ENCODE results near the gene TAS2R10.

Gene TAS2R10

GRCh38 chr12:10807186-10807585 lies 19.0 kb downstream of the TAS2R10 start, which contains the start of gene TAS2R8:
TSS of gene TAS2R8 (minus strand) at chr12:10807286. CDS start at chr12:10806980, 306 bp downstream.
- Histone ChIP-seq H2BK15ac (ENCODE audit: low read length) (no peak within 1 kb of the TSS), H3K36me3 (replicated peaks in 1 of 2; ENCODE audit: control insufficient read depth in 2 of 2, insufficient read depth in 2 of 2, low read length in 2 of 2) (no peaks in the 10 kb centered on the region), H2BK12ac (ENCODE audit: low read length) (no peak within 1 kb of the TSS), H3K79me1 (ENCODE audit: low read depth, low read length) (no peaks in the 10 kb centered on the region), H3K4ac (ENCODE audit: low read length) (no peak within 1 kb of the TSS), H4K91ac (ENCODE audit: low read depth, low read length, poor library complexity) (no peak within 1 kb of the TSS), H3K14ac (ENCODE audit: low read length) (no peak within 1 kb of the TSS), H3K27ac (replicated peaks; ENCODE audit: low read length) (no peak within 1 kb of the TSS), H3K27me3 (ENCODE audit: control insufficient read depth in 3 of 3, insufficient read depth in 3 of 3, low read depth in 1 of 3, low read length in 3 of 3) (no peaks in the 10 kb centered on the region), H3K9ac (ENCODE audit: low read depth, low read length, poor library complexity) (no peak within 1 kb of the TSS), H2BK120ac (ENCODE audit: low read depth, low read length) (no peak within 1 kb of the TSS), H3K23ac (ENCODE audit: low read depth, low read length, poor library complexity) (no peak within 1 kb of the TSS), H2BK5ac (ENCODE audit: low read length) (no peak within 1 kb of the TSS), H3K4me2 (ENCODE audit: insufficient read depth, low read length, poor library complexity, severe bottlenecking) (no peak within 1 kb of the TSS), H3K4me1 (ENCODE audit: control insufficient read depth in 2 of 2, insufficient read depth in 1 of 2, low read depth in 1 of 2, low read length in 2 of 2) (peaks cover 4 to 6% of the 10 kb centered on the region in 2 donors), H4K8ac (ENCODE audit: low read depth, low read length) (no peak within 1 kb of the TSS), H3K4me3 (ENCODE audit: low read length in 2 of 2) (no peak within 1 kb of the TSS), H3K9me3 (replicated peaks in 1 of 2; ENCODE audit: control insufficient read depth in 2 of 2, insufficient read depth in 1 of 2, low read depth in 1 of 2, low read length in 2 of 2) (no peaks in the 10 kb centered on the region), H3K18ac (ENCODE audit: low read length) (no peak within 1 kb of the TSS), H2AFZ (ENCODE audit: low read length) (no peak within 1 kb of the TSS), H2AK5ac (ENCODE audit: low read depth, low read length) (no peak within 1 kb of the TSS)
- no peak for DNase-seq (ENCODE audit: low spot score)
- WGBS, 2 donors (ENCODE audit: extremely low coverage in 2 of 2, insufficient read length in 2 of 2, insufficient replicate concordance in 1 of 2): no CpG with 5 or more reads among the region's 1 CpG

- H4K91ac ChIP-seq (ENCODE audit: low read depth, low read length, poor library complexity): no peak within 1 kb of the TSS
- no peak within 1 kb of the TSS for H3K27ac ChIP-seq (replicated peaks; ENCODE audit: low read length)
- no peaks in the 10 kb centered on the region for H3K9me3 ChIP-seq (replicated peaks in 1 of 2; ENCODE audit: control insufficient read depth in 2 of 2, insufficient read depth in 1 of 2, low read depth in 1 of 2, low read length in 2 of 2)
- no peak within 1 kb of the TSS for H2AFZ ChIP-seq (ENCODE audit: low read length)
- peaks cover 0 to 7% of the 10 kb centered on the region in 2 donors for H3K4me1 ChIP-seq (ENCODE audit: control insufficient read depth in 2 of 2, insufficient read depth in 1 of 2, low read depth in 1 of 2, low read length in 2 of 2)
- no peak within 1 kb of the TSS for H4K8ac ChIP-seq (ENCODE audit: low read depth, low read length)
- H3K4me2 ChIP-seq (ENCODE audit: insufficient read depth, low read length, poor library complexity, severe bottlenecking): no peak within 1 kb of the TSS
- DNase-seq (ENCODE audit: low spot score): peak; percentile 5
- no peak within 1 kb of the TSS for H2BK120ac ChIP-seq (ENCODE audit: low read depth, low read length)
- no peaks in the 10 kb centered on the region for H3K36me3 ChIP-seq (replicated peaks in 1 of 2; ENCODE audit: control insufficient read depth in 2 of 2, insufficient read depth in 2 of 2, low read length in 2 of 2)
- H2BK5ac ChIP-seq (ENCODE audit: low read length): no peak within 1 kb of the TSS
- H3K79me1 ChIP-seq (ENCODE audit: low read depth, low read length): no peaks in the 10 kb centered on the region
- H3K27me3 ChIP-seq (ENCODE audit: control insufficient read depth in 3 of 3, insufficient read depth in 3 of 3, low read depth in 1 of 3, low read length in 3 of 3): no peaks in the 10 kb centered on the region
- no peak within 1 kb of the TSS for H3K23ac ChIP-seq (ENCODE audit: low read depth, low read length, poor library complexity)
- no peak within 1 kb of the TSS for H3K4ac ChIP-seq (ENCODE audit: low read length)
- no peak within 1 kb of the TSS for H3K4me3 ChIP-seq (ENCODE audit: low read length in 2 of 2)
- no peak within 1 kb of the TSS for H2BK15ac ChIP-seq (ENCODE audit: low read length)
- no peak within 1 kb of the TSS for H2BK12ac ChIP-seq (ENCODE audit: low read length)
- no peak within 1 kb of the TSS for H3K18ac ChIP-seq (ENCODE audit: low read length)
- WGBS, 2 donors (ENCODE audit: extremely low coverage in 2 of 2, insufficient read length in 2 of 2, insufficient replicate concordance in 1 of 2): no CpG with 5 or more reads among the region's 4 CpGs
- H2AK5ac ChIP-seq (ENCODE audit: low read depth, low read length): no peak within 1 kb of the TSS
- no peak within 1 kb of the TSS for H3K9ac ChIP-seq (ENCODE audit: low read depth, low read length, poor library complexity)
- H3K14ac ChIP-seq (ENCODE audit: low read length): no peak within 1 kb of the TSS
Observed at GRCh38 chr12:10802587-10802986, 23.6 kb downstream of the TAS2R10 start, which contains the start of gene TAS2R7. TSS of gene TAS2R7 (minus strand) at chr12:10802627. CDS start at chr12:10802570, 57 bp downstream.

GRCh38 chr12:10801741-10802140 lies 24.4 kb downstream of the TAS2R10 start:
- Histone ChIP-seq H3K4me2 (ENCODE audit: insufficient read depth, low read length, poor library complexity, severe bottlenecking) (no peak overlapping the region), H3K4me1 (ENCODE audit: control insufficient read depth in 2 of 2, insufficient read depth in 1 of 2, low read depth in 1 of 2, low read length in 2 of 2) (peaks cover 0 to 7% of the 10 kb centered on the region in 2 donors), H3K79me1 (ENCODE audit: low read depth, low read length) (no peaks in the 10 kb centered on the region), H3K14ac (ENCODE audit: low read length) (no peak overlapping the region), H3K9me3 (replicated peaks in 1 of 2; ENCODE audit: control insufficient read depth in 2 of 2, insufficient read depth in 1 of 2, low read depth in 1 of 2, low read length in 2 of 2) (no peaks in the 10 kb centered on the region), H2BK5ac (ENCODE audit: low read length) (no peak overlapping the region), H3K18ac (ENCODE audit: low read length) (no peak overlapping the region), H2AK5ac (ENCODE audit: low read depth, low read length) (no peak overlapping the region), H3K23ac (ENCODE audit: low read depth, low read length, poor library complexity) (no peak overlapping the region), H3K27ac (replicated peaks; ENCODE audit: low read length) (no peak overlapping the region), H4K8ac (ENCODE audit: low read depth, low read length) (no peak overlapping the region), H2AFZ (ENCODE audit: low read length) (no peak overlapping the region), H3K9ac (ENCODE audit: low read depth, low read length, poor library complexity) (no peak overlapping the region), H2BK15ac (ENCODE audit: low read length) (no peak overlapping the region), H3K27me3 (ENCODE audit: control insufficient read depth in 3 of 3, insufficient read depth in 3 of 3, low read depth in 1 of 3, low read length in 3 of 3) (no peaks in the 10 kb centered on the region), H3K36me3 (replicated peaks in 1 of 2; ENCODE audit: control insufficient read depth in 2 of 2, insufficient read depth in 2 of 2, low read length in 2 of 2) (no peaks in the 10 kb centered on the region), H3K4me3 (ENCODE audit: low read length in 2 of 2) (no peak overlapping the region), H3K4ac (ENCODE audit: low read length) (no peak overlapping the region), H2BK120ac (ENCODE audit: low read depth, low read length) (no peak overlapping the region), H4K91ac (ENCODE audit: low read depth, low read length, poor library complexity) (no peak overlapping the region), H2BK12ac (ENCODE audit: low read length) (no peak overlapping the region)
- DNase-seq (ENCODE audit: low spot score): no peak
- WGBS, 2 donors (ENCODE audit: extremely low coverage in 2 of 2, insufficient read length in 2 of 2, insufficient replicate concordance in 1 of 2): no CpG with 5 or more reads among the region's 5 CpGs

GRCh38 chr12:10794222-10794621 lies 31.9 kb downstream of the TAS2R10 start:
- Histone ChIP-seq H3K4me3 (ENCODE audit: low read length in 2 of 2) (no peak overlapping the region), H3K9me3 (replicated peaks in 1 of 2; ENCODE audit: control insufficient read depth in 2 of 2, insufficient read depth in 1 of 2, low read depth in 1 of 2, low read length in 2 of 2) (no peaks in the 10 kb centered on the region), H3K4me1 (ENCODE audit: control insufficient read depth in 2 of 2, insufficient read depth in 1 of 2, low read depth in 1 of 2, low read length in 2 of 2) (no peaks in the 10 kb centered on the region), H4K8ac (ENCODE audit: low read depth, low read length) (no peak overlapping the region), H3K27me3 (ENCODE audit: control insufficient read depth in 3 of 3, insufficient read depth in 3 of 3, low read depth in 1 of 3, low read length in 3 of 3) (no peaks in the 10 kb centered on the region), H2BK15ac (ENCODE audit: low read length) (no peak overlapping the region), H3K27ac (replicated peaks; ENCODE audit: low read length) (no peak overlapping the region), H3K14ac (ENCODE audit: low read length) (no peak overlapping the region), H3K36me3 (replicated peaks in 1 of 2; ENCODE audit: control insufficient read depth in 2 of 2, insufficient read depth in 2 of 2, low read length in 2 of 2) (no peaks in the 10 kb centered on the region), H3K23ac (ENCODE audit: low read depth, low read length, poor library complexity) (no peak overlapping the region), H2BK120ac (ENCODE audit: low read depth, low read length) (no peak overlapping the region), H3K18ac (ENCODE audit: low read length) (no peak overlapping the region), H2BK5ac (ENCODE audit: low read length) (no peak overlapping the region), H4K91ac (ENCODE audit: low read depth, low read length, poor library complexity) (no peak overlapping the region), H2AK5ac (ENCODE audit: low read depth, low read length) (no peak overlapping the region), H2AFZ (ENCODE audit: low read length) (no peak overlapping the region), H3K4ac (ENCODE audit: low read length) (no peak overlapping the region), H3K4me2 (ENCODE audit: insufficient read depth, low read length, poor library complexity, severe bottlenecking) (no peak overlapping the region), H3K79me1 (ENCODE audit: low read depth, low read length) (no peaks in the 10 kb centered on the region), H3K9ac (ENCODE audit: low read depth, low read length, poor library complexity) (no peak overlapping the region), H2BK12ac (ENCODE audit: low read length) (no peak overlapping the region)
- DNase-seq (ENCODE audit: low spot score): no peak
- WGBS, 2 donors (ENCODE audit: extremely low coverage in 2 of 2, insufficient read length in 2 of 2, insufficient replicate concordance in 1 of 2): no CpG with 5 or more reads among the region's 2 CpGs

Measured in neuronal stem cell (in vitro differentiated cells).